H1 (cell line): ENCODE data around the gene CCDC184. TPM values are rescaled to one million over a fixed set of nuclear protein-coding genes. Genes with fewer than 3 reads are reported as not detected.

Experiments
- CTCF ChIA-PET: fragments of 300-600 bp; sonication (Branson Sonifier 250); formaldehyde crosslinking; loops from one replicate; lab custom pipeline; 2021; ENCODE audit not compliant: partially characterized antibody; lab: Charles Lee
- POLR2A ChIA-PET: fragments of 300-600 bp; sonication (Branson Sonifier 250); formaldehyde crosslinking; loops from one replicate; lab custom pipeline; 2021; ENCODE audit warnings: inconsistent platforms; ENCODE audit not compliant: partially characterized antibody; lab: Charles Lee
- DNase-seq, 2 experiments: peaks; one replicate each; pipeline versions ENCODE4 v3.0.0 to v3.0.0-alpha.2; 2010 to 2022; ENCODE audit warnings: low spot score in 2 of 2, low read depth in 1 of 2, mixed read lengths in 1 of 2
- FAIRE-seq: peaks from 2 replicates; lab custom pipeline; 2011; peaks lifted over from hg19 to GRCh38; lab: Jason Lieb, UNC
- H2AFZ ChIP-seq: 2 replicates; pipeline ENCODE4 v1.8.1; 2012; ENCODE audit warnings: low read length, inconsistent platforms
- H2AK5ac ChIP-seq: 2 replicates; pipeline ENCODE4 v1.6.1; 2013; ENCODE audit warnings: low read depth, low read length
- H2BK120ac ChIP-seq: replicated peaks from 2 replicates; pipeline ENCODE3; 2013; ENCODE audit warnings: low read depth, low read length, inconsistent platforms
- H2BK12ac ChIP-seq: 2 replicates; pipeline ENCODE4 v1.6.1; 2013; ENCODE audit warnings: low read depth, low read length
- H2BK15ac ChIP-seq: 2 replicates; pipeline ENCODE4 v1.6.1; 2013; ENCODE audit warnings: low read length
- H2BK20ac ChIP-seq: 2 replicates; pipeline ENCODE4 v1.6.1; 2013; ENCODE audit warnings: low read length
- H2BK5ac ChIP-seq: 2 replicates; pipeline ENCODE4 v1.6.1; 2013; ENCODE audit warnings: low read depth, low read length
- H3K14ac ChIP-seq: 2 replicates; pipeline ENCODE4 v1.6.1; 2013; ENCODE audit warnings: inconsistent platforms; ENCODE audit not compliant: insufficient read length
- H3K18ac ChIP-seq: 2 replicates; pipeline ENCODE4 v1.6.1; 2013; ENCODE audit warnings: low read length; ENCODE audit errors: extremely low read depth
- H3K23ac ChIP-seq: 2 replicates; pipeline ENCODE4 v1.6.1; 2013; ENCODE audit warnings: inconsistent platforms; ENCODE audit not compliant: insufficient read length
- H3K23me2 ChIP-seq: 2 replicates; pipeline ENCODE4 v1.6.1; 2013; ENCODE audit warnings: low read depth, low read length
- H3K27ac ChIP-seq: 2 replicates; pipeline ENCODE4 v1.6.1; 2011; ENCODE audit warnings: low read depth, low read length, inconsistent platforms
- H3K27me3 ChIP-seq, 4 experiments: replicated peaks in 1 of 4; 1 replicate in 1 of 4; 2 replicates in 3 of 4; pipeline versions ENCODE4 v1.6.1 to v1.8.1; 2011 to 2013; ENCODE audit warnings: low read length in 3 of 4, mild to moderate bottlenecking in 3 of 4, inconsistent platforms in 2 of 4, mixed read lengths in 2 of 4, moderate library complexity in 1 of 4; ENCODE audit not compliant: control insufficient read depth in 3 of 4, insufficient read depth in 3 of 4; ENCODE audit errors: extremely low read depth in 1 of 4
- H3K36me3 ChIP-seq, 4 experiments: 2 replicates each; pipeline versions ENCODE4 v1.6.1 to v1.8.1; 2011 to 2013; ENCODE audit warnings: mild to moderate bottlenecking in 4 of 4, low read length in 3 of 4, moderate library complexity in 2 of 4, control low read depth in 1 of 4, inconsistent platforms in 1 of 4; ENCODE audit not compliant: insufficient read depth in 4 of 4, control insufficient read depth in 2 of 4
- H3K4ac ChIP-seq: replicated peaks from 2 replicates; pipeline ENCODE3; 2013; ENCODE audit warnings: low read length, low read depth, mixed read lengths, inconsistent platforms; ENCODE audit not compliant: insufficient read length
- H3K4me1 ChIP-seq, 4 experiments: replicated peaks in 1 of 4; 1 replicate in 1 of 4; 2 replicates in 3 of 4; pipeline versions ENCODE4 v1.6.1 to v1.8.1; 2011 to 2013; ENCODE audit warnings: low read length in 3 of 4, inconsistent platforms in 2 of 4, mixed read lengths in 1 of 4; ENCODE audit not compliant: insufficient read depth in 4 of 4, control insufficient read depth in 3 of 4
- H3K4me2 ChIP-seq, 2 experiments: 2 replicates each; pipeline versions ENCODE4 v1.6.1 to v1.8.1; 2011 to 2013; ENCODE audit warnings: low read depth in 2 of 2, low read length in 2 of 2, control low read depth in 1 of 2, inconsistent platforms in 1 of 2, mild to moderate bottlenecking in 1 of 2; ENCODE audit not compliant: insufficient read depth in 1 of 2
- H3K4me3 ChIP-seq, 4 experiments: fragments of 200-600, 300-600 bp in 1 of 4; sonication (generic), shearing (Covaris generic), sonication (Bioruptor Twin) in 1 of 4; 2 replicates each; pipeline versions ENCODE4 v1.5.1 to v1.8.1; 2011 to 2016; ENCODE audit warnings: low read length in 4 of 4, low read depth in 3 of 4, control low read depth in 2 of 4, inconsistent platforms in 2 of 4, mild to moderate bottlenecking in 2 of 4, mixed read lengths in 1 of 4, moderate library complexity in 1 of 4; ENCODE audit not compliant: insufficient read depth in 2 of 4; ENCODE audit errors: extremely low read depth in 1 of 4
- H3K56ac ChIP-seq: replicated peaks from 2 replicates; pipeline ENCODE3; 2013; ENCODE audit warnings: low read depth, mild to moderate bottlenecking, mixed read lengths, low read length, inconsistent platforms; ENCODE audit not compliant: insufficient read length
- H3K79me1 ChIP-seq: 2 replicates; pipeline ENCODE4 v1.6.1; 2013; ENCODE audit warnings: low read depth, low read length, control low read depth
- H3K79me2 ChIP-seq, 2 experiments: 2 replicates each; pipeline versions ENCODE4 v1.6.1 to v1.8.1; 2012 to 2013; ENCODE audit warnings: low read length in 2 of 2, mild to moderate bottlenecking in 2 of 2, inconsistent platforms in 1 of 2; ENCODE audit not compliant: insufficient read depth in 2 of 2, control insufficient read depth in 1 of 2
- H3K9ac ChIP-seq, 4 experiments: replicated peaks in 1 of 4; 1 replicate in 1 of 4; 2 replicates in 3 of 4; pipeline versions ENCODE4 v1.6.1 to v1.8.1; 2011 to 2013; ENCODE audit warnings: low read depth in 3 of 4, low read length in 3 of 4, control low read depth in 2 of 4, mild to moderate bottlenecking in 2 of 4, moderate library complexity in 2 of 4, inconsistent platforms in 1 of 4; ENCODE audit errors: extremely low read depth in 1 of 4
- H3K9me3 ChIP-seq, 2 experiments: 2 replicates each; pipeline versions ENCODE4 v1.6.1 to v1.8.1; 2012 to 2013; ENCODE audit warnings: mild to moderate bottlenecking in 2 of 2, moderate library complexity in 2 of 2, control low read depth in 1 of 2, inconsistent platforms in 1 of 2, low read depth in 1 of 2, low read length in 1 of 2, mixed read lengths in 1 of 2; ENCODE audit not compliant: insufficient read depth in 2 of 2
- H4K20me1 ChIP-seq, 2 experiments: replicated peaks in 1 of 2; 2 replicates each; pipeline versions ENCODE3 to v1.8.1; 2011 to 2013; ENCODE audit warnings: inconsistent platforms in 2 of 2, low read length in 2 of 2, mild to moderate bottlenecking in 1 of 2; ENCODE audit not compliant: insufficient read depth in 2 of 2, control insufficient read depth in 1 of 2
- H4K5ac ChIP-seq: 2 replicates; pipeline ENCODE4 v1.6.1; 2013; ENCODE audit warnings: low read length, low read depth, mixed read lengths, inconsistent platforms; ENCODE audit not compliant: insufficient read length
- H4K8ac ChIP-seq: 2 replicates; pipeline ENCODE4 v1.8.0; 2013; ENCODE audit warnings: mild to moderate bottlenecking, moderate library complexity, low read length, inconsistent platforms; ENCODE audit not compliant: insufficient read depth; ENCODE audit errors: extremely low read depth
- H4K91ac ChIP-seq: replicated peaks from 2 replicates; pipeline ENCODE3; 2013; ENCODE audit warnings: low read length, mixed read lengths, inconsistent platforms; ENCODE audit not compliant: insufficient read length
- CBX8 ChIP-seq: fragments of 300-800, 300-1000 bp; sonication (generic); IDR thresholded peaks from 2 replicates; pipeline ENCODE4 v1.7.1; 2016; ENCODE audit warnings: low read depth, low read length, borderline replicate concordance
- POLR2A ChIP-seq, 2 experiments: IDR thresholded peaks; 1 replicate in 1 of 2; 2 replicates in 1 of 2; pipeline ENCODE4 v1.6.1; 2011; ENCODE audit warnings: low read depth in 2 of 2, low read length in 2 of 2, mild to moderate bottlenecking in 2 of 2; ENCODE audit errors: control extremely low read depth in 1 of 2
- RBBP5 ChIP-seq: IDR thresholded peaks from 2 replicates; pipeline ENCODE4 v1.7.1; 2012; ENCODE audit warnings: low read depth, mild to moderate bottlenecking, inconsistent platforms, low read length, moderate library complexity, borderline replicate concordance
- SIN3A ChIP-seq, 2 experiments: IDR thresholded peaks in 1 of 2; conservative IDR thresholded peaks in 1 of 2; 2 replicates each; pipeline ENCODE4 v1.6.1; 2011 to 2012; ENCODE audit warnings: low read length in 2 of 2, improper control_type of control experiment in 1 of 2, low read depth in 1 of 2, mild to moderate bottlenecking in 1 of 2
- SP2 ChIP-seq: IDR thresholded peaks from 2 replicates; pipeline ENCODE4 v1.6.1; 2012; ENCODE audit warnings: mild to moderate bottlenecking, low read length, inconsistent platforms
- TAF1 ChIP-seq: IDR thresholded peaks from 2 replicates; pipeline ENCODE4 v1.6.1; 2011; ENCODE audit warnings: mild to moderate bottlenecking, low read depth, low read length
- TAF7 ChIP-seq: optimal IDR thresholded peaks from 2 replicates; pipeline ENCODE3; 2011; ENCODE audit warnings: low read depth, mild to moderate bottlenecking, inconsistent platforms, low read length, moderate library complexity, borderline replicate concordance
- WGBS, 2 experiments: shearing (Covaris generic) in 1 of 2; methylation state at CpG; one replicate each; pipeline versions ENCODE4 v1.1.6 to v1.1.7; 2013 to 2015; ENCODE audit warnings: low lambda C conversion rate in 2 of 2, mixed read lengths in 2 of 2, inconsistent platforms in 1 of 2, low coverage in 1 of 2, missing lambda C conversion rate in 1 of 2; ENCODE audit not compliant: insufficient replicate concordance in 2 of 2, insufficient coverage in 1 of 2, insufficient read length in 1 of 2; ENCODE audit errors: extremely low coverage in 1 of 2, missing lambda C conversion rate in 1 of 2; 5-methylcytosine and 5-hydroxymethylcytosine counted together
- polyA plus RNA-seq, 7 experiments: library from polyadenylated mRNA; depleted of rRNA in 3 of 7; stranded (reverse) in 5 of 7; unstranded in 2 of 7; fragments of >200 nt in 5 of 7; fragments of 200-250 nt in 2 of 7; gene quantifications; 1 replicate in 5 of 7; 2 replicates in 1 of 7; 4 replicates in 1 of 7; pipeline versions ENCODE4 v1.2.1 to v1.2.3, GENCODE V29; 2011 to 2013; ENCODE audit warnings: missing spikeins in 2 of 7, mixed read lengths in 2 of 7
- total RNA-seq: library from RNA; stranded (reverse); fragmentation: NEBNext Ultra II Directional; extraction: Animal tissue kit (Norgen Biotek cat#: 25700); gene quantifications from 2 replicates; pipeline ENCODE4 v1.2.1, GENCODE V29; 2021
- TF ChIP-seq, protein P1 (sequence below), 3 experiments: IDR thresholded peaks; 1 replicate in 2 of 3; 2 replicates in 1 of 3; pipeline versions ENCODE4 v1.5.1 to v1.6.1; 2011; ENCODE audit warnings: low read length in 3 of 3, mild to moderate bottlenecking in 3 of 3, inconsistent platforms in 2 of 3, low read depth in 1 of 3, moderate library complexity in 1 of 3; ENCODE audit not compliant: insufficient read depth in 1 of 3; ENCODE audit errors: control extremely low read depth in 1 of 3

CCDC184 gene
- total and polyA plus RNA-seq, 2 of the 8 experiments (the other 6 are each of a cell fraction or from before 2014, with no cell fraction given): 2.2 to 3.0 TPM

DNA sequence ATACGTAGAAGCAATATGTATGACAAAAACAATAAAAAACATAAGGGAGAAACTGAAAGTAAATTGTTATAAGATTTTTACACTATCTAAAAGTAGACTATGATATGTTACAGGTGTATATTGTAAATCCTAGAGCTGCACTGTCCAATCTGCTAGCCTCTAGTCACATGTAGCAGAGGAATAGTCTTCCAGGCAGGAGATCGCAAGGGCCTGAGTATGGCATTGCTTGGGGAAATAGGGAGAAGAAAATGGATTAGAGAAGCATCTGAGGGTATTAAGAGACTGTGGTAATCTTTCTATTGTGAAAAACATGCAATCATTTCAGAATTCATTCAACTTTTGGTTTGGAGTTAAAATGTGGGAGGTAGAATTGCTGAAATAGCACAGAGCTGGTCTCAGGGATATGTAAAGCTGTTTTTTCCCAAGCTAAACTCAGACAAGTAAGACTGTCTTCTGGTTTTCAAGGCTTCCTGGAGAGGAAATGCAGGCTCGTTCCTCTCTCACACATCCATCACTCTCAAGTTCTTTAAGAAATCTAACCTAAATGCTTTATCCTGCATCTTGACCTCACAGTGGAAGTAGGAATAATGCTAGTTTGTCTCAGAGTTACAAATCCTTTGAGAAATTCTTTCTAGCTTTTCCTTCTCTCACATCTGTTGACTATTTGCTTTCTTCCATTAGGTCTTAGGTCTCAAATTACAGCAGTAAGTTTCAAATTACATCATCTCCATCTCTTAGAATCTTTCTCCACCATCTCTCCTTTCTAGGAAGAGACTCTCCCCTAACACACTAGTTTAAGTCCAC is 7.6 kb upstream of the CCDC184 start:
- Histone ChIP-seq H3K9me3 (no peaks in the 10 kb centered on the region), H2BK12ac (peak overlapping the region; percentile 30; the same call in 1 of the 2 replicates), H2AFZ (peak overlapping the region; percentile 95), H3K23ac (no peak overlapping the region), H2BK5ac (no peak overlapping the region; the same call in 1 of the 2 replicates), H3K4ac (no peak overlapping the region), H3K56ac (no peak overlapping the region), H3K4me1 (peaks cover 0 to 8% (median 1%) of the 10 kb centered on the region in 4 experiments; a peak in 3 of 7 replicates), H2BK20ac (peak overlapping the region; percentile 77; the same call in 1 of the 2 replicates), H3K79me1 (no peaks in the 10 kb centered on the region), H4K5ac (peak overlapping the region; percentile 59), H2BK120ac (peak overlapping the region; percentile 55), H3K18ac (no peak overlapping the region; the same call in 1 of the 2 replicates), H3K4me3 (peak overlapping the region in 1 of 4 experiments; percentile 39; a peak in 3 of 8 replicates), H3K23me2 (0 out of 2 replicates have a peak, but pooled peaks cover 2% of the 10 kb centered on the region), H4K8ac (no peak overlapping the region), H3K4me2 (peak overlapping the region; percentile 61 to 82), H4K91ac (no peak overlapping the region), H3K36me3 (no peaks in the 10 kb centered on the region), H3K79me2 (no peaks in the 10 kb centered on the region), H3K14ac (no peak overlapping the region), H4K20me1 (no peaks in the 10 kb centered on the region), H3K27me3 (no peaks in the 10 kb centered on the region; a peak in 1 of 7 replicates), H2AK5ac (no peak overlapping the region), H3K9ac (no peak overlapping the region), H2BK15ac (no peak overlapping the region), H3K27ac (no peak overlapping the region)
- ChIA-PET CTCF (interaction anchor here (1.0 to 5.7 kb wide), 5 partner anchors 11 to 442 kb away, joined by 3 to 40 read pairs (median 6); no protein-coding TSS in a partner anchor), POLR2A (interaction anchor here (0.5 to 2.5 kb wide), 6 partner anchors 11 to 91 kb away, joined by 3 to 7 read pairs (median 4); partner anchors contain the start of genes ASB8 and PFKM)
- FAIRE-seq (peak; percentile 83), DNase-seq (no peak)
- WGBS, 2 experiments: 70% methylated on average over 3 of the region's 3 CpGs; no CpG with 5 or more reads in 1 of the 2 experiments
- TF ChIP-seq, protein P1, sequence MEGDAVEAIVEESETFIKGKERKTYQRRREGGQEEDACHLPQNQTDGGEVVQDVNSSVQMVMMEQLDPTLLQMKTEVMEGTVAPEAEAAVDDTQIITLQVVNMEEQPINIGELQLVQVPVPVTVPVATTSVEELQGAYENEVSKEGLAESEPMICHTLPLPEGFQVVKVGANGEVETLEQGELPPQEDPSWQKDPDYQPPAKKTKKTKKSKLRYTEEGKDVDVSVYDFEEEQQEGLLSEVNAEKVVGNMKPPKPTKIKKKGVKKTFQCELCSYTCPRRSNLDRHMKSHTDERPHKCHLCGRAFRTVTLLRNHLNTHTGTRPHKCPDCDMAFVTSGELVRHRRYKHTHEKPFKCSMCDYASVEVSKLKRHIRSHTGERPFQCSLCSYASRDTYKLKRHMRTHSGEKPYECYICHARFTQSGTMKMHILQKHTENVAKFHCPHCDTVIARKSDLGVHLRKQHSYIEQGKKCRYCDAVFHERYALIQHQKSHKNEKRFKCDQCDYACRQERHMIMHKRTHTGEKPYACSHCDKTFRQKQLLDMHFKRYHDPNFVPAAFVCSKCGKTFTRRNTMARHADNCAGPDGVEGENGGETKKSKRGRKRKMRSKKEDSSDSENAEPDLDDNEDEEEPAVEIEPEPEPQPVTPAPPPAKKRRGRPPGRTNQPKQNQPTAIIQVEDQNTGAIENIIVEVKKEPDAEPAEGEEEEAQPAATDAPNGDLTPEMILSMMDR (IDR thresholded peaks at IDR 0.05; ENCODE audit: control extremely low read depth in 1 of 3, insufficient read depth in 1 of 3, low read depth in 1 of 3, low read length in 3 of 3): no peak
- no peak for TF ChIP-seq CBX8
- TF ChIP-seq POLR2A (IDR thresholded peaks at IDR 0.05; ENCODE audit: control extremely low read depth in 1 of 2, low read depth in 2 of 2, low read length in 2 of 2): no peak
- TF ChIP-seq SP2: no peak
- TF ChIP-seq TAF1: 0 out of 2 replicates have a peak, but pooled peaks have one; percentile 17
- TF ChIP-seq SIN3A (conservative IDR thresholded peaks at IDR 0.05 in 1 of 2, IDR thresholded peaks at IDR 0.05 in 1 of 2; ENCODE audit: low read depth in 1 of 2, low read length in 2 of 2): no peak
- TF ChIP-seq TAF7: no peak
- TF ChIP-seq RBBP5: peak; percentile 70; the same call in 1 of the 2 replicates
